ENCODE results near the gene TMEM87B. TPM values are rescaled to one million over a fixed set of nuclear protein-coding genes. Genes with fewer than 3 reads are reported as not detected.

Gene TMEM87B
- total and polyA plus RNA-seq, 2 of the 8 experiments (the other 6 are each of a cell fraction or from before 2014, with no cell fraction given), result 7.2 to 9.0 TPM

- Histone ChIP-seq H3K4me1 (replicated peaks in 1 of 4; ENCODE audit: control insufficient read depth in 3 of 4, insufficient read depth in 4 of 4, low read length in 3 of 4) (peaks cover 0 to 5% (median 2%) of the 10 kb centered on the region in 4 experiments; a peak in 3 of 7 replicates), H4K91ac (replicated peaks; ENCODE audit: insufficient read length, low read length) (no peak overlapping the region), H3K27me3 (replicated peaks in 1 of 4; ENCODE audit: control insufficient read depth in 3 of 4, extremely low read depth in 1 of 4, insufficient read depth in 3 of 4, low read length in 3 of 4) (no peaks in the 10 kb centered on the region; a peak in 1 of 7 replicates), H3K14ac (ENCODE audit: insufficient read length) (no peak overlapping the region), H4K5ac (ENCODE audit: insufficient read length, low read depth, low read length) (no peak overlapping the region), H3K9me3 (ENCODE audit: insufficient read depth in 2 of 2, low read depth in 1 of 2, low read length in 1 of 2) (no peaks in the 10 kb centered on the region), H2BK5ac (ENCODE audit: low read depth, low read length) (no peak overlapping the region), H3K23ac (ENCODE audit: insufficient read length) (no peak overlapping the region), H2BK120ac (replicated peaks; ENCODE audit: low read depth, low read length) (no peak overlapping the region), H3K4me2 (ENCODE audit: insufficient read depth in 1 of 2, low read depth in 2 of 2, low read length in 2 of 2) (no peak overlapping the region), H4K20me1 (replicated peaks in 1 of 2; ENCODE audit: control insufficient read depth in 1 of 2, insufficient read depth in 2 of 2, low read length in 2 of 2) (no peaks in the 10 kb centered on the region), H3K27ac (ENCODE audit: low read depth, low read length) (no peak overlapping the region), H3K79me2 (ENCODE audit: control insufficient read depth in 1 of 2, insufficient read depth in 2 of 2, low read length in 2 of 2) (no peaks in the 10 kb centered on the region), H2BK12ac (ENCODE audit: low read depth, low read length) (peak overlapping the region; percentile 50; the same call in 1 of the 2 replicates), H3K4me3 (ENCODE audit: extremely low read depth in 1 of 4, insufficient read depth in 2 of 4, low read depth in 3 of 4, low read length in 4 of 4) (no peak overlapping the region), H3K18ac (ENCODE audit: extremely low read depth, low read length) (no peak overlapping the region), H2BK20ac (ENCODE audit: low read length) (no peak overlapping the region), H3K23me2 (ENCODE audit: low read depth, low read length) (no peaks in the 10 kb centered on the region), H3K9ac (replicated peaks in 1 of 4; ENCODE audit: extremely low read depth in 1 of 4, low read depth in 3 of 4, low read length in 3 of 4) (no peak overlapping the region), H2AFZ (ENCODE audit: low read length) (no peak overlapping the region), H4K8ac (ENCODE audit: extremely low read depth, insufficient read depth, low read length) (no peak overlapping the region), H3K56ac (replicated peaks; ENCODE audit: insufficient read length, low read depth, low read length) (no peak overlapping the region), H3K79me1 (ENCODE audit: low read depth, low read length) (no peaks in the 10 kb centered on the region), H3K4ac (replicated peaks; ENCODE audit: insufficient read length, low read depth, low read length) (no peak overlapping the region), H3K36me3 (ENCODE audit: control insufficient read depth in 2 of 4, insufficient read depth in 4 of 4, low read length in 3 of 4) (no peaks in the 10 kb centered on the region), H2BK15ac (ENCODE audit: low read length) (no peak overlapping the region), H2AK5ac (ENCODE audit: low read depth, low read length) (no peak overlapping the region)
- no peak for DNase-seq (ENCODE audit: low read depth in 1 of 2, low spot score in 2 of 2)
- no peak for FAIRE-seq
- CTCF ChIA-PET (ENCODE audit: partially characterized antibody), result interaction anchor here (0.6 to 1.5 kb wide), 4 partner anchors 12 to 34 kb away, joined by 3 to 5 read pairs (median 3); no protein-coding TSS in a partner anchor
- POLR2A ChIA-PET (ENCODE audit: partially characterized antibody), result no interaction called here
- 92% methylated on average over 23 of the region's 27 CpGs; no CpG with 5 or more reads in 1 of the 2 experiments for WGBS, 2 experiments (ENCODE audit: extremely low coverage in 1 of 2, insufficient coverage in 1 of 2, insufficient read length in 1 of 2, insufficient replicate concordance in 2 of 2, low coverage in 1 of 2, low lambda C conversion rate in 2 of 2, missing lambda C conversion rate in 1 of 2)
- TF ChIP-seq SUZ12 (IDR thresholded peaks at IDR 0.05; ENCODE audit: low read length), result no peak
- no peak for TF ChIP-seq JUND (IDR thresholded peaks at IDR 0.05; ENCODE audit: low read length)
- TF ChIP-seq MAFK (IDR thresholded peaks at IDR 0.05; ENCODE audit: low read depth, low read length), result no peak
- TF ChIP-seq, protein P1, sequence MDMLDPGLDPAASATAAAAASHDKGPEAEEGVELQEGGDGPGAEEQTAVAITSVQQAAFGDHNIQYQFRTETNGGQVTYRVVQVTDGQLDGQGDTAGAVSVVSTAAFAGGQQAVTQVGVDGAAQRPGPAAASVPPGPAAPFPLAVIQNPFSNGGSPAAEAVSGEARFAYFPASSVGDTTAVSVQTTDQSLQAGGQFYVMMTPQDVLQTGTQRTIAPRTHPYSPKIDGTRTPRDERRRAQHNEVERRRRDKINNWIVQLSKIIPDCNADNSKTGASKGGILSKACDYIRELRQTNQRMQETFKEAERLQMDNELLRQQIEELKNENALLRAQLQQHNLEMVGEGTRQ (IDR thresholded peaks at IDR 0.05; ENCODE audit: low read length), result no peak
- TF ChIP-seq GABPA (IDR thresholded peaks at IDR 0.05; ENCODE audit: borderline replicate concordance, insufficient read depth, low read length), result no peak
Measured at GRCh38 chr2:112155331-112156151, 100.5 kb downstream of the TMEM87B start.

Data from H1 (cell line).